GM12872 (cell line): Measurements from ENCODE around the gene RMND1.

ENCODE experiments used
- TF ChIP-seq, protein P1 (sequence below): IDR thresholded peaks from 3 replicates; pipeline ENCODE4 v1.5.1; 2011; ENCODE audit warnings: low read depth, mild to moderate bottlenecking, low read length, moderate library complexity; ENCODE audit not compliant: insufficient read depth

The RMND1 gene

GRCh38 chr6:151409679-151410078, 42.2 kb downstream of the RMND1 start:
- TF ChIP-seq, protein P1, sequence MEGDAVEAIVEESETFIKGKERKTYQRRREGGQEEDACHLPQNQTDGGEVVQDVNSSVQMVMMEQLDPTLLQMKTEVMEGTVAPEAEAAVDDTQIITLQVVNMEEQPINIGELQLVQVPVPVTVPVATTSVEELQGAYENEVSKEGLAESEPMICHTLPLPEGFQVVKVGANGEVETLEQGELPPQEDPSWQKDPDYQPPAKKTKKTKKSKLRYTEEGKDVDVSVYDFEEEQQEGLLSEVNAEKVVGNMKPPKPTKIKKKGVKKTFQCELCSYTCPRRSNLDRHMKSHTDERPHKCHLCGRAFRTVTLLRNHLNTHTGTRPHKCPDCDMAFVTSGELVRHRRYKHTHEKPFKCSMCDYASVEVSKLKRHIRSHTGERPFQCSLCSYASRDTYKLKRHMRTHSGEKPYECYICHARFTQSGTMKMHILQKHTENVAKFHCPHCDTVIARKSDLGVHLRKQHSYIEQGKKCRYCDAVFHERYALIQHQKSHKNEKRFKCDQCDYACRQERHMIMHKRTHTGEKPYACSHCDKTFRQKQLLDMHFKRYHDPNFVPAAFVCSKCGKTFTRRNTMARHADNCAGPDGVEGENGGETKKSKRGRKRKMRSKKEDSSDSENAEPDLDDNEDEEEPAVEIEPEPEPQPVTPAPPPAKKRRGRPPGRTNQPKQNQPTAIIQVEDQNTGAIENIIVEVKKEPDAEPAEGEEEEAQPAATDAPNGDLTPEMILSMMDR = no peak

GRCh38 chr6:151409260-151409659, 42.7 kb downstream of the RMND1 start:
- TF ChIP-seq, protein P1 = no peak

DNA sequence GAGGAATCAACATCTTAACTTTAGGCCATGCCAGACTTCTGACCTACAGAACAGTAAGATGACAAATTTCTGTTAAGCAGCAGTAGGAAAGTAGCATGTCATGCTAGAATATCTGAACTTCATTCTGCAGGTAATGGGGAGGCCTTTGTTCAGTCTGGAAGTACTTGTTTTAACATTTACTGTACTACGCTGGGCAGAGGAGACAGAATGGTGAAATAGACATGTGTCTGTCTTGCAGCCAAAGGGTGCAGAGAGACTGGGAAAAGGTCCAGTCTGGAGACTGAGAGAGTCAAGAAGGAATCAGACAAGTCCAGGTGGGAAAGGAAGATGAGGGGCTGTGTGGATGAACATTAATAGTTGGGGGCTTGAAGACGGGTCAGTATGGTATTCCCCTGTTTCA, 43.1 kb downstream of the RMND1 start:
- TF ChIP-seq, protein P1 = no peak

GRCh38 chr6:151403919-151404308, 48.0 kb downstream of the RMND1 start:
- TF ChIP-seq, protein P1 = no peak

- TF ChIP-seq, protein P1 = no peak
These were observed 49.7 kb downstream of the RMND1 start for GRCh38 chr6:151402228-151402627.

- TF ChIP-seq, protein P1 = no peak
These were observed 51.5 kb downstream of the RMND1 start for GRCh38 chr6:151400473-151400872.

GRCh38 chr6:151399679-151400078, 52.2 kb downstream of the RMND1 start:
- TF ChIP-seq, protein P1 = no peak

- TF ChIP-seq, protein P1 = no peak
These were observed 58.5 kb downstream of the RMND1 start for GRCh38 chr6:151393410-151393809.
